22Rv1 (cell line): ENCODE results near the gene OSM.

ENCODE experiments used
- H3K27ac ChIP-seq: fragments of 450-650 bp; 2 replicates; pipeline ENCODE4 v1.5.1; 2017
- CTCF ChIP-seq: fragments of 450-650 bp; IDR thresholded peaks from 2 replicates; pipeline ENCODE4 v1.5.1; 2017; ENCODE audit warnings: mild to moderate bottlenecking
- ZFX ChIP-seq: fragments of 450-650 bp; IDR thresholded peaks from 2 replicates; pipeline ENCODE4 v1.6.1; 2017; ENCODE audit warnings: antibody characterized with exemption, borderline replicate concordance

The OSM gene

DNA sequence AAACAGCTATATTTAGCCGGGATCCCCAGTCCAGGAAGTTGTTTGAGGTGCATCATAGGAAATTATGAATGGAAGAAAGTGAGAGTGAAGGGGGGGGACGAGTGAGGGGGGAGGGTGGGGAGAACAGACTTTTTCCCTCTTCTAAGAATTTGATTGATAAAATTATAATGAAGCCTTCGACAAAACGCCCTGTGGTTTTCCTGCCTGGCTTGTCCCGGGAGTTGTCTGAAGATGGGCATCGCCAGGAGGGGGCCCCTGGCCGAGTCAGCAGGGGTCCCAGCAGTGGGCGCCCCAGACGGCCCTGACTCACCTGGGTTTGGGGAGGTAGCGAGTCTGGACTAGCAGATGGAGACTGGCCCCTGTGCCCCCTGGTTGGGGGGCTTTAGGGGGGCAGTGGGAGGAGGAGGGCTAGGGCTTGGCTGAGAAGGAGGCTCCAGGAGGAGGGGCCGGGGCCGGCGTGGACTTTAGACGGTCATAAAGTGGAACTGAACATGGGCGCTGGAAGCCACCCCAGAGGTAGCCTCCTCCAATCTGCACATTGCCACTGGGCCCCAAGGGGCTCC, 19.8 kb downstream of the OSM start:
- no peak overlapping the region for H3K27ac ChIP-seq

GRCh38 chr22:30245985-30246813, 20.5 kb downstream of the OSM start, which contains the start of gene LIF:
Gene LIF (minus strand): TSS chr22:30246759. CDS start chr22:30246695, 64 bp downstream.
- peak within 1 kb of the TSS; percentile 34 for H3K27ac ChIP-seq
- TF ChIP-seq CTCF (0 out of 2 replicates have a peak, but pooled peaks have one; percentile 16), ZFX (no peak)

More for the DNA sequence above, 19.8 kb downstream of the OSM start:
- no peak for TF ChIP-seq CTCF
- no peak for TF ChIP-seq ZFX

DNA sequence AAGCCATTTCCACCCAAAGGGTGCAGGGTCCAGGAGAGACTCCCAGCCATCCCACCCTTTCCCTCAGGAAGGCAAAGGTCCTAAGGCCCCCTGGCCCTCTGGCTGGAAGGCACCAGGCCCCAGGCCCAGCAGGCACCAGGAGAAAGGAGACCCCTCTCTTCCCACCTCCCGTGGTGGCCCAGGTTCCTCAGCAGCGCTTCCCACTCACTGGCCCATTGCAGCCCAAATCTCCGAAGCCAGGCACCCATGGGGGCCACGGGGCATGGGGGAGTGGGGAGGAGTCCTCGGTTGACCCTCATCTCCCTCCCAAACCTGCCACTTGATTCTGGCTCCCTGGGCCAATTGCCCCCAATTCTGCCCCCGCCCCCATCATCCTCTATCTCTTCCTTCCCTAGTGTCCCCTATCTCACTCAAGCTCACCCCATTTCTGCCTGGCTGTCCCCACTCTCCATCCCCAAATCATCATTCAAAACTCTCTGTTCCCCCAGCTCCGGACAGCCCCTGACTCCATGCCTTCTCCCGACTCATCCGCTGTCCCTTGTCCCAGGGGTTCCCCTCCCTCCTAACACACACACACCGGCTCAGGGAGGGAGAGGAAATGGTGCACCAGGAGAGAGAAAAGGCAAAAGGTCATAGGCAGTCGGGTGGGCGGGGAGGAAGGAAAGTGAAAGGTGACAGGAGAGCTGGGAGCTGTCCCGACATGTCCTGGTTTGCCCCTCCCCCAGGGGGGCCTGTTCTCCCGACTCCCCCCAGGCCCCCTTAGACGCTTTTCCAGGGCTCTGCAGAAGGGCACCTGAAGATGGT, 21.3 kb downstream of the OSM start:
- H3K27ac ChIP-seq = peak overlapping the region; percentile 34; the same call in 1 of the 2 replicates
- TF ChIP-seq CTCF = no peak
- no peak for TF ChIP-seq ZFX

DNA sequence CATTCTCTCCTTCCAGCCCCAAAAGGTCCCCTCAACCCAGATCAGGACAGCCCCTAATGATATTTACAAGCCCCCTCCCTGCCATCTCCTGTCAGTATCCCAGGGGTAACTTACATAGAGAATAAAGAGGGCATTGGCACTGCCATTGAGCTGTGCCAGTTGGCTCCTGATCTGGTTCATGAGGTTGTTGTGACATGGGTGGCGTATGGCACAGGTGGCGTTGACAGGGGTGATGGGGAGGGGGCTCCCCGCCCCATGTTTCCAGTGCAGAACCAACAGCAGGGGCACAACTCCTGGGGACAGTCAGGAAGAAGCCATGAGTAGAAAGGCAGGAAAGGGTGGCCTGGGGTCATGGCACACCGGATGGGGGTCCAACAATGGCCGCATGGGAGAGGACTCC, 22.0 kb downstream of the OSM start:
- H3K27ac ChIP-seq = no peak overlapping the region
- no peak for TF ChIP-seq ZFX
- TF ChIP-seq CTCF = no peak

DNA sequence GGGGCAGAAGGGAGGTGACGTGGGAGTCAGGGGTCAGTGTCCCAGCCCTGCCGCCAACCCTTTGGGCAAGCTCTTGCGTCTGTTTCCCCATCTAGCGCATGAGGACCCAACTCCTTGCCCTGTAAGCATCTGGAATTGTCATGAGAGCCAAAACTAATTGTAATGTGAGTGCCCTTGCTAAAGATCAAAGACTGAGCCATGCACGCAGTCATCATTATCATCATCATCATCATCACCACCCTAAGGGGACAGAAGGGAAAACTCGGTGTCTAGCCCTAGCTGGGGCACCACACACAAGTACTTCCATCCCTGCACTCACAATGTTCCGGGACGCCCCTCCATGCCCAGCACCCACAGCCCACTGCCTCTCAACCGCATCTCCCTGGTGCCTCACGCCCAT, 22.6 kb downstream of the OSM start:
- H3K27ac ChIP-seq = no peak overlapping the region
- TF ChIP-seq CTCF (no peak), ZFX (no peak)

DNA sequence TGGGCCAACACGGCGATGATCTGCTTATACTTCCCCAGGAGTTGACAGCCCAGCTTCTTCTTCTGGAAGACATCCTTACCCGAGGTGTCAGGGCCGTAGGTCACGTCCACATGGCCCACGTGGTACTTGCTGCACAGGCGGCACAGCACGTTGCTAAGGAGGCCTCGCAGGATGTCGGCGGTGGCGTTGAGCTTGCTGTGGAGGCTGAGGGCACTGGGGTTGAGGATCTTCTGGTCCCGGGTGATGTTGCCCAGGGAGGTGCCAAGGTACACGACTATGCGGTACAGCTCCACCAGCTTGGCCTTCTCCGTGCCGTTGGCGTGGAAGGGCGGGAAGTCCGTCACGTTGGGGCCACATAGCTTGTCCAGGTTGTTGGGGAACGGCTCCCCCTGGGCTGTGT, 23.0 kb downstream of the OSM start:
- TF ChIP-seq CTCF (no peak), ZFX (no peak)
- H3K27ac ChIP-seq = no peak overlapping the region
